Stimulated activated effector memory CD8-positive, alpha-beta T cell treated with anti-CD3 and anti-CD28 coated beads, Interleukin-12 subunit alpha, Interleukin-12 subunit beta, amount 100 ng/mL, for 72 hours (primary cell): ENCODE results near the gene KLF13.

Experiments used
- ATAC-seq: fragments of 150-1000 bp; cut with Tn5 transposase; 2 replicates; pipeline ENCODE4 v1.10.0; 2021
- DNase-seq, 2 donors: peaks; one replicate each; pipeline ENCODE4 v3.0.0; 2021 to 2022; ENCODE audit warnings: low spot score in 2 of 2
- H3K27ac Mint-ChIP-seq: one replicate; pipeline ENCODE4 v1.8.0; 2022; ENCODE audit warnings: mild to moderate bottlenecking, mixed read lengths
- H3K36me3 Mint-ChIP-seq: one replicate; pipeline ENCODE4 v1.8.0; 2022; ENCODE audit warnings: mild to moderate bottlenecking, mixed read lengths
- H3K4me1 Mint-ChIP-seq: one replicate; pipeline ENCODE4 v1.8.0; 2022; ENCODE audit warnings: mixed read lengths
- H3K4me3 Mint-ChIP-seq: one replicate; pipeline ENCODE4 v1.8.0; 2022; ENCODE audit warnings: mild to moderate bottlenecking, mixed read lengths
- H3K9me3 Mint-ChIP-seq: one replicate; pipeline ENCODE4 v1.8.0; 2022; ENCODE audit warnings: mixed read lengths

The KLF13 gene

GRCh38 chr15:31305796-31306425, 20.7 kb upstream of the KLF13 start:
- ATAC-seq (no peak), DNase-seq (no peak)
- Mint-ChIP-seq H3K27ac (peak overlapping the region; percentile 52), H3K36me3 (no peaks in the 10 kb centered on the region), H3K4me1 (peaks cover 31% of the 10 kb centered on the region), H3K4me3 (no peak overlapping the region), H3K9me3 (no peaks in the 10 kb centered on the region)

GRCh38 chr15:31306426-31307269, 20.0 kb upstream of the KLF13 start:
- Mint-ChIP-seq H3K9me3 (no peaks in the 10 kb centered on the region), H3K36me3 (no peaks in the 10 kb centered on the region), H3K27ac (no peak overlapping the region), H3K4me1 (peaks cover 31% of the 10 kb centered on the region), H3K4me3 (no peak overlapping the region)
- DNase-seq, result no peak
- ATAC-seq, result no peak

GRCh38 chr15:31307270-31308184, 19.1 kb upstream of the KLF13 start:
- Mint-ChIP-seq H3K36me3 (no peaks in the 10 kb centered on the region), H3K27ac (peak overlapping the region; percentile 15), H3K4me3 (no peak overlapping the region), H3K4me1 (peaks cover 24% of the 10 kb centered on the region), H3K9me3 (no peaks in the 10 kb centered on the region)
- ATAC-seq (no peak), DNase-seq (peak in 1 of 2 donors; percentile 45)

GRCh38 chr15:31308185-31308639, 18.4 kb upstream of the KLF13 start:
- Mint-ChIP-seq H3K4me1 (peaks cover 19% of the 10 kb centered on the region), H3K36me3 (no peaks in the 10 kb centered on the region), H3K9me3 (no peaks in the 10 kb centered on the region), H3K4me3 (no peak overlapping the region), H3K27ac (peak overlapping the region; percentile 15)
- peak; percentile 38 for ATAC-seq
- no peak for DNase-seq

GRCh38 chr15:31309893-31310606, 16.6 kb upstream of the KLF13 start:
- H3K27ac Mint-ChIP-seq, result no peak overlapping the region
- no peak overlapping the region for H3K4me3 Mint-ChIP-seq
- H3K9me3 Mint-ChIP-seq, result no peaks in the 10 kb centered on the region
- no peak for ATAC-seq
- peaks cover 15% of the 10 kb centered on the region for H3K4me1 Mint-ChIP-seq
- DNase-seq, result no peak
- no peaks in the 10 kb centered on the region for H3K36me3 Mint-ChIP-seq

GRCh38 chr15:31311735-31312619, 14.7 kb upstream of the KLF13 start:
- Mint-ChIP-seq H3K4me3 (no peak overlapping the region), H3K36me3 (no peaks in the 10 kb centered on the region), H3K4me1 (peaks cover 13% of the 10 kb centered on the region), H3K27ac (no peak overlapping the region), H3K9me3 (no peaks in the 10 kb centered on the region)
- DNase-seq (no peak), ATAC-seq (no peak)

GRCh38 chr15:31313223-31313622, 13.4 kb upstream of the KLF13 start:
- ATAC-seq, result no peak
- Mint-ChIP-seq H3K36me3 (no peaks in the 10 kb centered on the region), H3K4me3 (no peak overlapping the region), H3K27ac (no peak overlapping the region), H3K4me1 (peaks cover under 1% of the 10 kb centered on the region), H3K9me3 (no peaks in the 10 kb centered on the region)
- DNase-seq, result no peak

GRCh38 chr15:31314380-31314779, 12.3 kb upstream of the KLF13 start:
- ATAC-seq, result no peak
- H3K36me3 Mint-ChIP-seq, result no peaks in the 10 kb centered on the region
- H3K27ac Mint-ChIP-seq, result no peak overlapping the region
- no peak for DNase-seq
- no peaks in the 10 kb centered on the region for H3K9me3 Mint-ChIP-seq
- H3K4me3 Mint-ChIP-seq, result no peak overlapping the region
- no peaks in the 10 kb centered on the region for H3K4me1 Mint-ChIP-seq

- H3K9me3 Mint-ChIP-seq, result no peaks in the 10 kb centered on the region
- DNase-seq, result no peak
- H3K4me1 Mint-ChIP-seq, result peaks cover 9% of the 10 kb centered on the region
- H3K36me3 Mint-ChIP-seq, result no peaks in the 10 kb centered on the region
- no peak for ATAC-seq
- H3K4me3 Mint-ChIP-seq, result no peak overlapping the region
- peak overlapping the region; percentile 65 for H3K27ac Mint-ChIP-seq
Observed at GRCh38 chr15:31316135-31316795, 10.4 kb upstream of the KLF13 start.

- Mint-ChIP-seq H3K4me1 (peaks cover 9% of the 10 kb centered on the region), H3K36me3 (no peaks in the 10 kb centered on the region), H3K4me3 (no peak overlapping the region), H3K27ac (peak overlapping the region; percentile 65), H3K9me3 (no peaks in the 10 kb centered on the region)
- no peak for DNase-seq
- ATAC-seq, result no peak
Observed at GRCh38 chr15:31317017-31317416, 9.6 kb upstream of the KLF13 start.

GRCh38 chr15:31317421-31318327, 9.0 kb upstream of the KLF13 start:
- DNase-seq (no peak), ATAC-seq (no peak)
- Mint-ChIP-seq H3K27ac (peak overlapping the region; percentile 65), H3K36me3 (no peaks in the 10 kb centered on the region), H3K9me3 (no peaks in the 10 kb centered on the region), H3K4me3 (no peak overlapping the region), H3K4me1 (peaks cover 9% of the 10 kb centered on the region)

GRCh38 chr15:31318429-31318828, 8.2 kb upstream of the KLF13 start:
- H3K4me1 Mint-ChIP-seq, result peaks cover 9% of the 10 kb centered on the region
- DNase-seq, result no peak
- ATAC-seq, result no peak
- H3K27ac Mint-ChIP-seq, result no peak overlapping the region
- no peak overlapping the region for H3K4me3 Mint-ChIP-seq
- H3K36me3 Mint-ChIP-seq, result no peaks in the 10 kb centered on the region
- H3K9me3 Mint-ChIP-seq, result no peaks in the 10 kb centered on the region

GRCh38 chr15:31320022-31320421, 6.6 kb upstream of the KLF13 start:
- Mint-ChIP-seq H3K36me3 (no peaks in the 10 kb centered on the region), H3K4me1 (peaks cover 20% of the 10 kb centered on the region), H3K4me3 (no peak overlapping the region), H3K9me3 (no peaks in the 10 kb centered on the region), H3K27ac (peak overlapping the region; percentile 65)
- DNase-seq (no peak), ATAC-seq (no peak)
